ENCODE data around the gene COQ8A.
A peak's percentile ranks its signal among the peaks of the same experiment; 100 is the strongest.
"Not testable (repeated sequence)": the region's sequence is repeated elsewhere in the genome, so short reads cannot be mapped to it uniquely, and the experiment has no call there.

The COQ8A gene

GRCh38 chr1:226951286-226952117, 11.4 kb downstream of the COQ8A start:
- no peak for DNase-seq (ENCODE audit: low read depth in 3 of 3)

GRCh38 chr1:226952118-226952441, 12.0 kb downstream of the COQ8A start:
- no peak for DNase-seq (ENCODE audit: low read depth in 3 of 3)

GRCh38 chr1:226953175-226953800, 13.2 kb downstream of the COQ8A start:
- no peak for DNase-seq (ENCODE audit: low read depth in 3 of 3)

GRCh38 chr1:226954337-226954736, 14.2 kb downstream of the COQ8A start:
- no peak for DNase-seq (ENCODE audit: low read depth in 3 of 3)

- no peak for DNase-seq (ENCODE audit: low read depth in 3 of 3)
Measured at GRCh38 chr1:226954777-226955176, 14.7 kb downstream of the COQ8A start.

- DNase-seq (ENCODE audit: low read depth in 3 of 3): not testable (repeated sequence)
Measured at GRCh38 chr1:226955857-226956256, 15.8 kb downstream of the COQ8A start.

GRCh38 chr1:226956942-226957713, 17.0 kb downstream of the COQ8A start:
- no peak for DNase-seq (ENCODE audit: low read depth in 3 of 3)

- no peak for DNase-seq (ENCODE audit: low read depth in 3 of 3)
Measured at GRCh38 chr1:226957714-226958113, 17.6 kb downstream of the COQ8A start.

GRCh38 chr1:226958300-226958699, 18.2 kb downstream of the COQ8A start:
- DNase-seq (ENCODE audit: low read depth in 3 of 3): no peak

- DNase-seq (ENCODE audit: low read depth in 3 of 3): no peak
Measured at GRCh38 chr1:226960256-226960655, 20.2 kb downstream of the COQ8A start.

- DNase-seq (ENCODE audit: low read depth in 3 of 3): peak in 2 of 3 donors; percentile 20 to 34
Measured at GRCh38 chr1:226960944-226961765, 21.1 kb downstream of the COQ8A start.

GRCh38 chr1:226962421-226963391, 22.6 kb downstream of the COQ8A start:
- no peak for DNase-seq (ENCODE audit: low read depth in 3 of 3)

GRCh38 chr1:226964068-226964425, 24.0 kb downstream of the COQ8A start:
- no peak for DNase-seq (ENCODE audit: low read depth in 3 of 3)

GRCh38 chr1:226964611-226965486, 24.8 kb downstream of the COQ8A start:
- DNase-seq (ENCODE audit: low read depth in 3 of 3): no peak

GRCh38 chr1:226965581-226966440, 25.7 kb downstream of the COQ8A start:
- no peak for DNase-seq (ENCODE audit: low read depth in 3 of 3)

GRCh38 chr1:226966683-226967082, 26.6 kb downstream of the COQ8A start:
- no peak for DNase-seq (ENCODE audit: low read depth in 3 of 3)

- DNase-seq (ENCODE audit: low read depth in 3 of 3): no peak
Measured at GRCh38 chr1:226967665-226968064, 27.6 kb downstream of the COQ8A start.

GRCh38 chr1:226971765-226972164, 31.7 kb downstream of the COQ8A start:
- DNase-seq (ENCODE audit: low read depth in 3 of 3): no peak

- no peak for DNase-seq (ENCODE audit: low read depth in 3 of 3)
Measured at GRCh38 chr1:226972931-226973330, 32.8 kb downstream of the COQ8A start.

Measured in stimulated activated CD4-positive, alpha-beta T cell treated with anti-CD3 and anti-CD28 coated beads, TNF-alpha, amount 100 ng/mL, for 48 hours (primary cell).